WI38 (cell line): ENCODE data around the gene PHOSPHO1.

Source experiments
- H3K4me3 ChIP-seq: 2 replicates; pipeline ENCODE4 v1.5.1; 2011; ENCODE audit warnings: low read depth, mild to moderate bottlenecking, control low read depth, low read length
- TF ChIP-seq, protein P1 (sequence below): IDR thresholded peaks from 2 replicates; pipeline ENCODE4 v1.5.1; 2012; ENCODE audit warnings: low read depth, mild to moderate bottlenecking, control low read depth, low read length

The PHOSPHO1 gene

DNA sequence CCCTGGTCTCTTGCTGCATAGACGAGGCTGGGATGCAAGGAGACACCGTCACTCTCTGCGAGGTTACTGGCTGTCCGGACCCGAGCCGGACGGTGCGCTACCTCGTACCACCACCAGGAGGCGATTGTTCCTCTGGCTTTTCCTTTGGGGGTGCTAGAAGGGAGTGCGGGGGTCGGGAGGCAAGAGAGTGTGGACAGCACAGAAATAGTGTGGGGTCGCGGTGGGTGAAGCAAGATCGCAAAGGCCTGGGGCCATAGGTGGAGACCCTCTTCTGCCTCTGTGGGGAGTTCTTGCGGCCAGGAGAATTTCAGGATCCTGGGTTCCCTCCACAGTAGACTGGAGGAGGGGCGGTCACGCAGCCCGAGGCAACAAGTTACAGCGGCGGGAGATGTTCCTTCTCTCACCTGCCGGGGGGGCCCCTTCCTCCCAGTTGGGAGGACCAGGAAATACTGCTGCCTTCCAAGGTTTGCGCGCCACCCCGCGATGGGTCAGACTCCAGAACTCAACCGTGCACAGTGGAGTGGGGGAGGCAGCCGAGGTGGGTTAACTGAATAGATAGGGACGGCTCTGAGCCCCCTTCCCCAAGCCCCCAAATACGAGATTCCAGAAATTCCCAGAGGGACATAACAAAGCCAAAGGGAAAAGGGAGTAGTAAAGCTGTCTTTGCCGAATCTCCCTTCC is 6.9 kb downstream of the PHOSPHO1 start:
- no peak overlapping the region for H3K4me3 ChIP-seq
- TF ChIP-seq, protein P1, sequence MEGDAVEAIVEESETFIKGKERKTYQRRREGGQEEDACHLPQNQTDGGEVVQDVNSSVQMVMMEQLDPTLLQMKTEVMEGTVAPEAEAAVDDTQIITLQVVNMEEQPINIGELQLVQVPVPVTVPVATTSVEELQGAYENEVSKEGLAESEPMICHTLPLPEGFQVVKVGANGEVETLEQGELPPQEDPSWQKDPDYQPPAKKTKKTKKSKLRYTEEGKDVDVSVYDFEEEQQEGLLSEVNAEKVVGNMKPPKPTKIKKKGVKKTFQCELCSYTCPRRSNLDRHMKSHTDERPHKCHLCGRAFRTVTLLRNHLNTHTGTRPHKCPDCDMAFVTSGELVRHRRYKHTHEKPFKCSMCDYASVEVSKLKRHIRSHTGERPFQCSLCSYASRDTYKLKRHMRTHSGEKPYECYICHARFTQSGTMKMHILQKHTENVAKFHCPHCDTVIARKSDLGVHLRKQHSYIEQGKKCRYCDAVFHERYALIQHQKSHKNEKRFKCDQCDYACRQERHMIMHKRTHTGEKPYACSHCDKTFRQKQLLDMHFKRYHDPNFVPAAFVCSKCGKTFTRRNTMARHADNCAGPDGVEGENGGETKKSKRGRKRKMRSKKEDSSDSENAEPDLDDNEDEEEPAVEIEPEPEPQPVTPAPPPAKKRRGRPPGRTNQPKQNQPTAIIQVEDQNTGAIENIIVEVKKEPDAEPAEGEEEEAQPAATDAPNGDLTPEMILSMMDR: peak; percentile 92

- no peak overlapping the region for H3K4me3 ChIP-seq
- TF ChIP-seq, protein P1: no peak
These were observed 7.4 kb downstream of the PHOSPHO1 start for GRCh38 chr17:49223168-49223516.

DNA sequence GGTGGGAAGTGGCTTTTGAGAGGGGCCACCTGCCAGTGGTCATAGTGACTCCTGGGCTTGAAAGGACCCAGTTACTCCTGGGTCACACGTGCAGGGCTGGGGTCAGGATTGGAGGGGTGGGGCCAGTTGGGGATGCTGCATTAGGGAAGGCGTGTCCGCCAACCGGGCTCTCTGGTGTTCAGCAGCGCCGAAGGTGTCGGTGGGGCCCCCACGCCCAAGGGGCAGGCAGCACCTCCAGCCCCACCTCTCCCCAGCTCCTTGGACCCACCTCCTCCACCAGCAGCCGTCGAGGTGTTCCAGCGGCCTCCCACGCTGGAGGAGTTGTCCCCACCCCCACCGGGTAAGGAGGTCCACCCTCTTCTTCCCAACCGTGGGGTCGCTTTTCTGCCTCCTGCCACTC is 10.6 kb downstream of the PHOSPHO1 start:
- no peak overlapping the region for H3K4me3 ChIP-seq
- TF ChIP-seq, protein P1: no peak

GRCh38 chr17:49218941-49219913 is 11.4 kb downstream of the PHOSPHO1 start:
- H3K4me3 ChIP-seq: no peak overlapping the region

GRCh38 chr17:49217651-49218413 is 12.8 kb downstream of the PHOSPHO1 start:
- H3K4me3 ChIP-seq: no peak overlapping the region
- TF ChIP-seq, protein P1: no peak

More at GRCh38 chr17:49218941-49219913, 11.4 kb downstream of the PHOSPHO1 start:
- TF ChIP-seq, protein P1: no peak

GRCh38 chr17:49216953-49217650 is 13.5 kb downstream of the PHOSPHO1 start:
- no peak overlapping the region for H3K4me3 ChIP-seq
- TF ChIP-seq, protein P1: no peak
